Measurements from ENCODE around the gene SLC9A5.

The SLC9A5 gene

DNA sequence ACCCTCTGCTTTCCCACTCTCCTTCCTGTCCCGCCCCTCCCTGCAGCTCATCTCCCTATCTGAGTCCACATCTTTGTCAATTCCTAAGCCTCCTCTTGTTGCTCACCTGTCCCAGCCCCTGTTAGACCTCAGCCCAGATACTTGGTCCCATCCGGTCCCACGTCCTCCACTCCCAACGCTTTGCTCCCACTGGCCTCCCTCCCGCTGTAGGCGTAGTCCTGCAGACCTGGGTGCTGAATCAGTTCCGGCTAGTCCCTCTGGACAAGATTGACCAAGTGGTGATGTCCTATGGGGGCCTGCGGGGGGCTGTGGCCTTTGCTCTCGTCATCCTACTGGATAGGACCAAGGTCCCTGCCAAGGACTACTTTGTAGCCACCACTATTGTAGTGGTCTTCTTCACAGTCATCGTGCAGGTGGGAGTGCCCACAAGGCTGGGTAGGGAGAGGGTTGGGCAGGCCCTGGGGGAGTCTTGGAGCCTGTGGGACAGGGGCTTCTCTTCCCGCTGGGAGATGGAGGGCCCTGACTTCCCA, 8.0 kb downstream of the SLC9A5 start:
- in situ Hi-C loops (cut with MboI; ENCODE audit: low sequenced_read_pairs), result no loop called here

DNA sequence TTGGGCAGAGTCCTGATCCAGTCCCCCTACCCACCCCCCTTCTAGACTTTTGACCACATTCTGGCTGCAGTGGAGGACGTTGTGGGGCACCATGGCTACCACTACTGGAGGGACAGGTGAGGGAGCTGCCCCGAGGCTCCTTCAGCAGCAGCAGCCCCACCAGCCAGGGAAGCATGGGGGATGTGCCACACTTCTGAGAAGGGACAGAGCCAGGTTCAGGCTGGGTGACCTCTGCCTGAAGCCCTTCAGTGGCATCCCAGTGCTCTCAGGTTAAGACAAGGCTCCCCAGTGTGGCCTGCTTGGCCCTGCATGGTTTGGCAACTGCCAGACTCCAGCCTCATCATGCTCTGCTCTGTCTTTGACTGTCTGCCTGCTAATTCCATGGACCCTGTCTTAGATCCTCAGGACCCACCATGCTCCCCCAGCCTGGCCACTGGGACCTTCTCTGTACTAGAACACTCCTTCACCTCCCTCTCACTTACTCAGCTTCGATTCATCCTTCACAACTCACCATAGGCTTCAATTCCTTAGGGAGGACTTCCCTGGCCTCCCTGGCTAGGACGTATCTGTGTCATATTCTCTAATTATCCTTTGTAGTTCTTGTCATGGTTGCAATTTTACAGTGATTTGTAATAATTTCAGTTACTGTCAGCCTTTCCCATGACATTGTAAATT, 8.8 kb downstream of the SLC9A5 start:
- in situ Hi-C loops (cut with MboI; ENCODE audit: low sequenced_read_pairs), result no loop called here

DNA sequence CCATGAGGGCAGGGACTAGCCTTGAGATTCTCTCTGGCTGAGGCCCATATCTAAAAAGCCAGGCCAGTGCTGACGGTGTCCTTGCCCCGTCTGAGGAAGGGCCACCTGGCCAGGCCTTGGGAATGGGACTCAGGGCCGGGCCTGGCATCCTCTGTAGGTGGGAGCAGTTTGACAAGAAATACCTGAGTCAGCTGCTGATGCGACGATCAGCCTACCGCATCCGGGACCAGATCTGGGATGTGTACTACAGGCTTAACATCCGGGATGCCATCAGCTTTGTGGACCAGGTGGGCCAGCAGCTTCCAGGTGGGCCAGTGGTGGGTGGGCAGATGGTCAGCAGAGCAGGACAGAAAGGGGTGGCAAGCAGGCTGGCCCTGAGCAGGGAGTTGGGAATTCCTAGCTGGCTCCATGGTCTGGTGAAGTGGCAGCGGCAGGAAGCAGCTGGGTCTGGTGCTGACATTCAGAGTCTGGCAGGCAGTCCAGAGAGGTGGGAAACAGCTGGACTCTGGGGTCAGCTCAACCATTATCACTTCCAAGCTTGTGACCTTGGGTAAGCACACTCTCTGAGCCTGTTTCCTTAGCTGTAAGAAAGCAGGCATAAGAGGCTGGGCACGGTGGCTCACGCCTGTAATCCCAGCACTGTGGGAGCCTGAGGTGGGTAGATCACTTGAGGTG, 9.5 kb downstream of the SLC9A5 start:
- in situ Hi-C loops (cut with MboI; ENCODE audit: low sequenced_read_pairs), result no loop called here

DNA sequence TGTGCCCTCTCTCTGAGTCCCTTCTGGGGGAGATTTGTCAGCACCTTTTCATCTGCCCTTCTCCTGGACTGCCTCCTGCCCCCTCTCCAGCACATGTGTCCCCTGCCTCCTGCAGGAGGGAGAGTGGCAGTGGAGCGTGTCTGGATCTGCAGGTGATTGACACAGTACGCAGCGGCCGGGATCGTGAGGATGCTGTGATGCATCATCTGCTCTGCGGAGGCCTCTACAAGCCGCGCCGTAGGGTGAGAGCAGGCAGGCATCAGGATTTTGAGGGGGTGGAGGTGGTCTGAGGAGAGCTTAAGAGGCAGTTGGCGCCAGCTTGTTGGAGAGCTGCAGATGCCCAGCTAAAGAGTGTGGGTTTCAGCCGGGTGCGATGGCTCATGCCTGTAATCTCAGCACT, 10.9 kb downstream of the SLC9A5 start:
- in situ Hi-C loops (cut with MboI; ENCODE audit: low sequenced_read_pairs), result no loop called here

DNA sequence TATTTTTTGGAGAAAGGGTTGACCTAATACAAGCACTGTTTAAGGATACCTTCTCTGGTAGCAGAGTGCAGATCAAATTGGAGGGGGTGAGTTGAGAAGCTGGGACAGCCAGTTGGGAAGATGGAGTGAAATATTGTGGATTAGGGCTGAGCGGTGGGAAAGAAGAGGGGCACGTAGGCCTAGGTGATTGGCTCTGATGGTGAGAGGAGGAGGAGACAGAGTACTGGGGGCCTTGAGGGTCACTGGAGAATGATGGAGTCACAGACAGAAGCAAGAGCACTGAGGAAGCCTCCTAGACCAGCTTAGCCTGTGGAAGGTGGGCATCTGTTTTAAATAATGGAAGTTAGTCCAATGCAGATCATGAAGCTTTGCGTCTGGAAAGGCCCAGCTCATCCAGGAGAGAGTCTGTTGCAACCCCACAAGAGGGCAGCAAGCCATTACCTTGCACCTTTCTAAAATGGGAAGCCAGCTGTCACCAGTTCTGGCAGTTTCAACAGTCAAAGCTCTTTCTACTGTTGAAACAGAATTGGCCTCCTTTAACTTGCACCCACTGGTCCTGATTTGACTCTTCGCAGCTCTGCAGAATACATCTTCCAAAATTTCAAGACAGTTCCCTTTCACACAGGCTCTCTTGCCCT, 11.8 kb downstream of the SLC9A5 start:
- in situ Hi-C loops (cut with MboI; ENCODE audit: low sequenced_read_pairs), result no loop called here

DNA sequence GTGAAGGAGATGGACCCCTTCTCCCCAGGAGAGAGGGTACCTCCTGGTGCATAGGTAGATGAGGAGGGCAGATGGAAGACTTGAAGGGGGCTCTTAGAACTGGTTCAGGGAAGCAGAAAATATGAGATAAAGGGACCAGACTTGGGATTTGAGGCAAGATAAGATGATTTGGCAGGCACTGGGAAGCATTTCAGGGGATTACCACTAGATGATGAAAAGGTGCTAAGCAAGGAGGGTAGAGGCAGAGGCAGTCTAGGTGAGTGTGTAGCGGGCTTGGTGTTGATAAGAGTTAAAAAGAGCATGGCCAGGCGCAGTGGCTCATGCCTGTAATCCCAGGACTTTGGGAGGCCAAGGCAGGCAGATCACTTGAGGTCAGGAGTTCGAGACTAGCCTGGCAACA, 14.4 kb downstream of the SLC9A5 start:
- in situ Hi-C loops (cut with MboI; ENCODE audit: low sequenced_read_pairs), result no loop called here

DNA sequence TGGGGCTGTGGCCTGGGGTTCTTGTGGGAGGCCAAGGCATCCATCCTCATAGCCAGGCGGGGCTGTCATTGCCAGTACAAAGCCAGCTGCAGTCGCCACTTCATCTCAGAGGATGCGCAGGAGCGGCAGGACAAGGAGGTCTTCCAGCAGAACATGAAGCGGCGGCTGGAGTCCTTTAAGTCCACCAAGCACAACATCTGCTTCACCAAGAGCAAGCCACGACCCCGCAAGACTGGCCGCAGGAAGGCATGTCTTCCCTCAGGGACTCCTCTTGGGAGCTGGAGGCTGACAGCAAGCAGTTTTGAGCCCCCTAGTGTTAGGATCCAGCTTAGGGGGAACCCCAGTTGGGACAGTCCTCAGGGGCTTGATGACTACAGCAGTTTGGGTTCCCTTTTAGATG, 15.5 kb downstream of the SLC9A5 start:
- in situ Hi-C loops (cut with MboI; ENCODE audit: low sequenced_read_pairs), result no loop called here

DNA sequence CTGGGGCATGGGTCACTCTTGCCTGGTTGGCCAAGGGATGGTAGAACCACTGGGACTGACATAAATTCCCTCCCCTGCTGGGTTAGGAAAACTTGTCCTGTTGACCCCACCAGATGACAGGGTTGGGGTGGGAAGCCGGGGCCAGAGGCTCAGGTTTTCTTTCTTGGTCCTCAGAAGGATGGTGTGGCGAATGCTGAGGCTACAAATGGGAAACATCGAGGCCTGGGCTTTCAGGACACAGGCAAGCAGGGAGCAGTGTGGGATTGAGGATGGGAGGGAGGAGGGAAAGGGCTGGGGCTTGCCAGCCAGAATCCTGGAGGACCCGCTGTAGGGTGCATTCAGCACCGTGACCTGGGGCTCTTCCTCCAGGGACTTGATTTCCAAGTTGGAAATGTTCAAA, 16.1 kb downstream of the SLC9A5 start:
- in situ Hi-C loops (cut with MboI; ENCODE audit: low sequenced_read_pairs), result no loop called here

DNA sequence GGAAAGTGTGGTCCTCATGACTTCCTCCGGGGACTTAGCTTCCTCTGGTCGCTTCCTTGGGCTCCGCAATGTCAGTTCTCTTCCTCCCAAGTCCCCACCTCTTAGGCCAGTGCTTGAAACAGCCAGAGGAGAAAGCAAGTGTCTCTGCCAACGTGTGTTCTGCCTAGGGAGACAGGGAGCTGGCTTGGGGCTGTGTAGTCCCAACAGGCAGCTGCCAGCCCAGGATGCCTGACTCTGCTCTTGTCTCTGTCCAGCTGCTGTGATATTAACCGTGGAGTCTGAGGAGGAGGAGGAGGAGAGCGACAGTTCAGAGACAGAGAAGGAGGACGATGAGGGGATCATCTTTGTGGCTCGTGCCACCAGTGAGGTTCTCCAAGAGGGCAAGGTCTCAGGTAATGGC, 17.1 kb downstream of the SLC9A5 start:
- in situ Hi-C loops (cut with MboI; ENCODE audit: low sequenced_read_pairs), result no loop called here

DNA sequence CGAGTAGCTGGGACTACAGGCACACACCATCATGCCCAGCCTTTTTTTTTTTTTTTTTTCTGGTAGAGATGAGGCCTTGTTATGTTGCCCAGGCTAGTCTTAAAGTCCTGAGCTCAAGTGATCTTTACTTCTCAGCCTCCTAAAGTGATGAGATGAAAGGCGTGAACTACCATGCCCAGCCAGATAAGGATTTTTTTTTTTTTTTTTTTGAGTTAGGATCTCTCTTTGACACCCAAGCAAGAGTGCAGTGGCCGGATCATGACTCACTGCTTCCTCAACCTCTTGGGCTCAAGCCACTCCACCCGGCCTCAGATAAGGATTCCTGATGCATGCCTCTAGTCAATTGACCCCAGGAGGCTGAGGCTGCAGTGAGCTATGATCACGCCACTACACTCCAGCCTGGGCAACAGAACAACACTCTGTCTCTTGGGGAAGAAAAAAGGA, 19.4 kb downstream of the SLC9A5 start:
- in situ Hi-C loops (cut with MboI; ENCODE audit: low sequenced_read_pairs), result no loop called here

DNA sequence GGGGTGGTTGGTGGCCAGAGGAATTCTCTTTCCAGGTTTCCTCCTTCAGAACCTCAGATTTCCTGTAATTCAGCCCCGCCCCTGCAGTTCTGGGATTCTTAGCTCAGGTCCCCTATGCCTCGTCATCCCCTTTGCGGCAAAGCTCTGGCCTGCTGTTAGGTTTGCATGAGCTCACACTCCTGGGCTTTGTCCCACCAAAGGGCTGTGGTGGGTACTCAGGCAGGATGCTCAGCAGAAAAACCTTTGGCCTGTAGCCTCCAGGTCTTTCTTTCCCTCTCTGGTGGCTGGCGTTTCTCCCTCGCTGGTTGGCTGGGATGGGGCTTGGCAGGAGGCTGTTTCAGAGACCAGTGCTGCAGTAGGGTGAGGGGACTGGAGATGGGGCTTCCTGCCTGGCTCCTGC, 21.0 kb downstream of the SLC9A5 start:
- in situ Hi-C loops (cut with MboI; ENCODE audit: low sequenced_read_pairs), result no loop called here

DNA sequence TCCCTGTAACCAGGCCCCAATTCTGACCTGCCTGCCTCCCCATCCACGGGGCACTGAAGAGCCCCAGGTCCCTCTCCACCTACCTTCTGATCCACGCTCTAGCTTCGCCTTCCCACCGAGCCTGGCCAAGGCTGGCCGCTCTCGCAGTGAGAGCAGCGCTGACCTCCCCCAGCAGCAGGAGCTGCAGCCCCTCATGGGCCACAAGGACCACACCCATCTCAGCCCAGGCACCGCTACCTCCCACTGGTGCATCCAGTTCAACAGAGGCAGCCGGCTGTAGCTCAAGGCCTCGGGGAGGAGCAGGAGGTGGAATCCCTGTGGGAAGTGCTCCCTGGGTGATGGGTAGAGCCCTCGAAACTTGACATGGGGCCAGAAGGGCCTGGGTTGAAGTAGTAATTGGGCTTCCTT, 22.2 kb downstream of the SLC9A5 start:
- in situ Hi-C loops (cut with MboI; ENCODE audit: low sequenced_read_pairs), result no loop called here

DNA sequence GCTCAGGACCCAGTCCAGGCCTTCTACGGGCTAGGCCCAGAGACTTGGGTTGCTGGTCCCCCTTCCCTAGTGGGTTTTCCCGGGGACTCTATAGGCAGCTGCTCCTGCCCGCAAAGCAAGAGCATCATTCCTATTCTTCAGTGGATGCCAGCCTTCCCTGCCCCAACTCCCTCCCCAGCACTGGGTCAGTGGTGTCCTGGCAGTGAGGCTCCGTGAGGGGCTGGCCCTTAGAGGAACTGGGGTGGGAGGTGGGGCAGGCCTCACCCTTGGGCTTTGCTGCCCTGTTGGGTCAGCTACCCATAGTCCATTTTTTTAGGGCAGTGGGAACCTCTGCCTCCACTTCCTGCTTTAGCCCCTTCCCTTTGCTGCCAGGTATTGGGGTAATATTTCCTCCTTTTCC, 22.7 kb downstream of the SLC9A5 start:
- in situ Hi-C loops (cut with MboI; ENCODE audit: low sequenced_read_pairs), result no loop called here

DNA sequence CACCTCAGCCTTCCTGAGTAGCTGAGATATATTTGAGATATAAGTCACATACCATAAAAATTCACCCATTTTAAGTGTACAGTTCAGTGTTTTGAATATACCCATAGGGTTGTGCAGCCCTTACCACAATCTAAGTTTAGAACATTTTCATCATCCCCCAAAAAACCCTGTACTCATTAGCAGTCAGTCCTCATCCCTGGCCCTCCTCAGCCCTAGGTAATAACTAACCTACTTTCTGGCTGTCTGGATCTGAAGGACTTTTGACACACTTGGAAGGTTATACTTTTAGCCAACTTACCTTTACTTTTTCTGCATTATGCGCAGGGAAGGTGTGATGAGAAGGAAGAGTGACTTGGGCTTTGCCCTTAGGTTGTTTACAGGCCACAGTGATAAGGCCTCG, 26.5 kb downstream of the SLC9A5 start:
- in situ Hi-C loops (cut with MboI; ENCODE audit: low sequenced_read_pairs), result no loop called here

DNA sequence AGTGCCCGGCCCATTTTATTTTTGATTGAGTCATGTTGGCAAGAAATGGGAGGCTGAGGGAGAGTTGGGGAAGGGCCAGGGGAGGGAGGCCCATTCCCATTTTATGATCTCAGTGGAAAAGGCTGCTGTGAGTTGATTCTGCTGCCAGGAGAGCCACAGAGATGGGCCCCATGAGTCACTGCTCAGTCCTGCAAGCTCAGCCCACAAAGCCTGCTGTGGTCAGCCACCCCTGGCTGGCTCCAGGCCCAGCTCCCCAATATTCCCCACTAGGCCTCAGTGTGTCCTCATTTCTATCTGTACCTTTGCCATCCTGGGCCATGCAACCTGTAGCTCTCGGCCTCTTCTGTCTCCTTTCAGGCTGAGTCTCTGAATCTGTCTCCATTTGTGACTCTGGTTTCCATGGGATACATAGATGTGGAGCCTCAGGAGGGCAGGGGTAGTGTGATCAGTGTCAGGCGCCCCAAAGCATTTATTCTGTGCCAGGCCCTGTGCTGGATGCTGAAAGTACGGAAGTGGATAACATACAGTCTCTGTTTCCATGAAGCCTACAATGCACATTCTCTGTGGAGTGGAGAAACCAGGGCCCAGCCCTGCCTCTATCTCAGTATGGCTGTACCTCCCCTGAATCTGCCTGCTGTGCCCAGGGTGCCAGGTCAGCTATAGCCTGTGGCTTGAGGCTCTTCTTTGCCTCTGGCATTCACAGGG, 28.7 kb downstream of the SLC9A5 start:
- in situ Hi-C loops (cut with MboI; ENCODE audit: low sequenced_read_pairs), result no loop called here

DNA sequence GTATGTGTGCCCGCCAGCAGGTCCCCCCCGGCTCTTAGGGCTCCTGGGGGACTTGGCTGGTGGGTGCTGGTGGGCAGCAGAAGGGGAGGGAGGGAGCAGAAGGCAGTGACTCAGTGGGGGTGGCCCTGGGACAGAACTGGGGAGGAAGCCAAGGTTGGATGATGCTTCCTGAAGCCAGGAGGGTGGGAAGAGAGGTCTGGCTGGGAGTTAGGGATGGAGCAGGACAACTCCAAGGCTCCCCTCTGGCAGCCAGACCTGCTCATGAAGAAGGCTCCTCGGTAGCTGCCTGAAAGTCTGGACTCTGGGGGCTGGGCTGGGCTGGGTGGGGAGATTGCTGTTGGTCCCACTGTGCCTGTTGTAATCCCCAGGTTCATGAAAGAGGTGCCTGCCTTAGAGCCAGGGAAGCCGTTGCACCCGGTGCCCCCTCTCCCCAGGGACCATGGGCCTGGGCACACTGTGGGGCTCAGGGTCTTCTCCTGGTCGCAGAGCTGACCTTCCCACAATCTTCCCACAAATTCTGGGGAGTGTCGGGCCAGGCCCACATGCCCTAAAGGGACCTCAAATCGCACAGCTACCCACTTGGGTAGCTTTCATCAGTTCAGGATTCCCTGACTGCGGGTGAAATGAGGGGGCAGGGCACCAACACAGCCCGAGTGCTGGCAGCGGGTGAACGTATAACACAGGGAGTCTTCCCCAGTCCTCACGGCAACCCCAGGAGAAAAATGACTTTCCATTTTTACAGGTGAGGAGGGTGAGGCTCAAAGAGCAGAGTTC, 29.4 kb downstream of the SLC9A5 start:
- in situ Hi-C loops (cut with MboI; ENCODE audit: low sequenced_read_pairs), result no loop called here

DNA sequence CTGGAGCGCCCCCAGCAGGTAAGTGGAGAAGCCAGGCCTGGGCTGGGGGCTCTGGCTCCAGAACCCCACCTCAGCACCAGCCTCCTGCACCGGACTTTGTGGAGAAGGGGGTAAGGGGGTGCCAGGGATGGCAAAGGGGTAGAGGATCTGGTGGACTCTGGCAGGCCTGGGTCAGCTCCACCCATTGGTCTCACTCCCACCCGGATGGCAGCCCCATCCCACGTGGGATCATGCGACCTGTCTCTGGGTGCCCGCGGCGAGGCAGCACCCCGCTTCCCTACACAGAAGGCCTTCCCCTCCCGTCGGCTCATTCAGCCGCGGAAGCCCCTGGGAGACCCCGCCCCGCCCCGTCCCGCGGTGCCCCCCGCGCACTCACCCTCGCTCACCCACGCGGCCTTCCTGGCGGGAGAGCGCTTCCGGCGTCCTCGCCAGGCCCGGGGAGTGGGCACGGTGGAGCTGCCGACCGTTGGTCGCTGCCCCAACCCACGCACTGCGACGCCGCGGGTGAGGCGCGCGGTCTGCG, 30.1 kb downstream of the SLC9A5 start:
- in situ Hi-C loops (cut with MboI; ENCODE audit: low sequenced_read_pairs), result no loop called here

DNA sequence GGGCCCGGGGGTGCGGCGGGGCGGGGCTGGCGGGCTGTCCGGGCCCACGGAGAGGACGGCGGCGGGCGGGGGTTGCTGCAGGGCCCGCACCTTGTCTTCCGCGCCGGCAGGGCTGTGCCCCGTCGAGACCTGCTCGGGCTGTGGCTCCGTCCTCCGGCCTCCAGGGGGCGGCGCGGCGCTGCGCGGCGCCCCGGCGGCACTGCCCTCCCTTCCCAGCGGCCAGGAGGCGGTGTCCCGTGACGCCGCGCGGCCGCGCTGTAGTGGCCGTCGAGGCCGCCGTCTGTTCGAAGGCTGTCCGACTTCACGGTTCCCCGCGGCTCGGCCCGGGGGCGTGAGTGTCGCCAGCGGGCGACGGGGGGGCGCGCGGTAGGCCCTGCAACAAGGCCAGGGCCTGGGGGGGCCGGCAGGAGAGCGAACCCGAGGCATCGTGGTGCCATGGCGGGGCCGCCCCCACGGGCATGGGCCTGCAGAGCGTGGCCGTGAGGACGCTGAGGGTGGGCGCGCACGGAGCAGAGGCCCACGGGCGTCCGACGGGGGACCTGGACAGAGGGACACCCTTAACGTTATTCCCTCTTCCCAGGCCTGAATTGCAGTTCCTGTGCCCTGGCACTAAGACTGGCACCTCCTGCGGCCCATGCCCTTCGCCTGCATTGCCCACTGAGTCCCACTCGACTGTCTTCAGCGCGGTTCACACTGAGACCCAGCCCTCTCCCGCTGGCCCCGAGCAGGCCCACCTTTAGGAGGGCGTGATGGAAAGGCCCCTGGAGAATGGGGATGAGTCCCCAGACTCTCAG, 30.7 kb downstream of the SLC9A5 start, which contains the start of gene PLEKHG4:
PLEKHG4 (plus strand) TSS at position 237 of the 794 bp plus-strand sequence; CDS start at position 750, 513 bp downstream.
- in situ Hi-C loops (cut with MboI; ENCODE audit: low sequenced_read_pairs), result no loop called here
